Measurements from ENCODE around the gene XRCC4. TPM values are rescaled to one million over a fixed set of nuclear protein-coding genes. Genes with fewer than 3 reads are reported as not detected.

XRCC4 gene
- total RNA-seq, 1 donor from 2014 or later = 12.9 TPM

- DNase-seq (ENCODE audit: low spot score, unreplicated experiment) = no peak
- H3K4me3 Mint-ChIP-seq (ENCODE audit: low read depth) = no peak overlapping the region
- H3K27me3 Mint-ChIP-seq = no peaks in the 10 kb centered on the region
- H3K9me3 Mint-ChIP-seq (ENCODE audit: low read depth) = peaks cover 7% of the 10 kb centered on the region
- TF ChIP-seq, protein P1, sequence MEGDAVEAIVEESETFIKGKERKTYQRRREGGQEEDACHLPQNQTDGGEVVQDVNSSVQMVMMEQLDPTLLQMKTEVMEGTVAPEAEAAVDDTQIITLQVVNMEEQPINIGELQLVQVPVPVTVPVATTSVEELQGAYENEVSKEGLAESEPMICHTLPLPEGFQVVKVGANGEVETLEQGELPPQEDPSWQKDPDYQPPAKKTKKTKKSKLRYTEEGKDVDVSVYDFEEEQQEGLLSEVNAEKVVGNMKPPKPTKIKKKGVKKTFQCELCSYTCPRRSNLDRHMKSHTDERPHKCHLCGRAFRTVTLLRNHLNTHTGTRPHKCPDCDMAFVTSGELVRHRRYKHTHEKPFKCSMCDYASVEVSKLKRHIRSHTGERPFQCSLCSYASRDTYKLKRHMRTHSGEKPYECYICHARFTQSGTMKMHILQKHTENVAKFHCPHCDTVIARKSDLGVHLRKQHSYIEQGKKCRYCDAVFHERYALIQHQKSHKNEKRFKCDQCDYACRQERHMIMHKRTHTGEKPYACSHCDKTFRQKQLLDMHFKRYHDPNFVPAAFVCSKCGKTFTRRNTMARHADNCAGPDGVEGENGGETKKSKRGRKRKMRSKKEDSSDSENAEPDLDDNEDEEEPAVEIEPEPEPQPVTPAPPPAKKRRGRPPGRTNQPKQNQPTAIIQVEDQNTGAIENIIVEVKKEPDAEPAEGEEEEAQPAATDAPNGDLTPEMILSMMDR (IDR thresholded peaks at IDR 0.05; ENCODE audit: unreplicated experiment) = no peak
- peaks cover 5% of the 10 kb centered on the region for H3K36me3 Mint-ChIP-seq (ENCODE audit: insufficient read depth)
- peaks cover 11% of the 10 kb centered on the region for H3K4me1 Mint-ChIP-seq (ENCODE audit: low read depth)
- H3K27ac Mint-ChIP-seq = no peak overlapping the region
These were observed 107.2 kb downstream of the XRCC4 start for GRCh38 chr5:83184534-83184933.

- H3K4me1 Mint-ChIP-seq (ENCODE audit: low read depth) = no peaks in the 10 kb centered on the region
- TF ChIP-seq, protein P1 (IDR thresholded peaks at IDR 0.05; ENCODE audit: unreplicated experiment) = no peak
These were observed 115.6 kb downstream of the XRCC4 start for GRCh38 chr5:83192947-83193346.

GRCh38 chr5:83197326-83197967 lies 120.1 kb downstream of the XRCC4 start:
- no peak overlapping the region for H3K27ac Mint-ChIP-seq
- TF ChIP-seq, protein P1 (IDR thresholded peaks at IDR 0.05; ENCODE audit: unreplicated experiment) = no peak
- H3K9me3 Mint-ChIP-seq (ENCODE audit: low read depth) = no peaks in the 10 kb centered on the region
- H3K27me3 Mint-ChIP-seq = no peaks in the 10 kb centered on the region
- H3K4me1 Mint-ChIP-seq (ENCODE audit: low read depth) = no peaks in the 10 kb centered on the region
- no peak overlapping the region for H3K4me3 Mint-ChIP-seq (ENCODE audit: low read depth)
- no peaks in the 10 kb centered on the region for H3K36me3 Mint-ChIP-seq (ENCODE audit: insufficient read depth)
- no peak for DNase-seq (ENCODE audit: low spot score, unreplicated experiment)

More at GRCh38 chr5:83192947-83193346, 115.6 kb downstream of the XRCC4 start:
- DNase-seq (ENCODE audit: low spot score, unreplicated experiment) = no peak
- H3K36me3 Mint-ChIP-seq (ENCODE audit: insufficient read depth) = no peaks in the 10 kb centered on the region
- H3K4me3 Mint-ChIP-seq (ENCODE audit: low read depth) = no peak overlapping the region
- H3K27me3 Mint-ChIP-seq = no peaks in the 10 kb centered on the region
- no peak overlapping the region for H3K27ac Mint-ChIP-seq
- H3K9me3 Mint-ChIP-seq (ENCODE audit: low read depth) = peaks cover 5% of the 10 kb centered on the region

- TF ChIP-seq, protein P1 (IDR thresholded peaks at IDR 0.05; ENCODE audit: unreplicated experiment) = no peak
- Mint-ChIP-seq H3K27me3 (no peaks in the 10 kb centered on the region), H3K4me1 (ENCODE audit: low read depth) (no peaks in the 10 kb centered on the region), H3K9me3 (ENCODE audit: low read depth) (no peaks in the 10 kb centered on the region), H3K27ac (no peak overlapping the region), H3K36me3 (ENCODE audit: insufficient read depth) (no peaks in the 10 kb centered on the region), H3K4me3 (ENCODE audit: low read depth) (no peak overlapping the region)
- DNase-seq (ENCODE audit: low spot score, unreplicated experiment) = no peak
These were observed 121.8 kb downstream of the XRCC4 start for GRCh38 chr5:83199126-83199525.

DNA sequence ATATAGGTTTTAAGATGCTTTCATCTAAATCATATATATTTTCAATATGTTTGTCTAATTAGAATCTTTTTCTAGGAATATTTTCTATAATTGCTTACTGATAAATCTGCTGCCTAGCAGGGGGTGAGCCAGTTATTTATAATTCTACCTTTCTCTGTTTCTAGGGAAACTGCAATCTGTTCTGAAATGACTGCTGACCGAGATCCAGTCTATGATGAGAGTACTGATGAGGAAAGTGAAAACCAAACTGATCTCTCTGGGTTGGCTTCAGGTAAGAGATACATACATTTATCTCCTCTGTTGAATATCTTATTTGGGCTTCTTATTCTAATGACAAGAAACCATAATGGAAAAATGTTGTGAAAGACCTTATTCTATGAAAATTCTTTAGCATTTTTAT lies 127.3 kb downstream of the XRCC4 start:
- no peaks in the 10 kb centered on the region for H3K27me3 Mint-ChIP-seq
- peaks cover 3% of the 10 kb centered on the region for H3K36me3 Mint-ChIP-seq (ENCODE audit: insufficient read depth)
- no peak for DNase-seq (ENCODE audit: low spot score, unreplicated experiment)
- TF ChIP-seq, protein P1 (IDR thresholded peaks at IDR 0.05; ENCODE audit: unreplicated experiment) = no peak
- no peaks in the 10 kb centered on the region for H3K9me3 Mint-ChIP-seq (ENCODE audit: low read depth)
- no peaks in the 10 kb centered on the region for H3K4me1 Mint-ChIP-seq (ENCODE audit: low read depth)
- H3K27ac Mint-ChIP-seq = no peak overlapping the region
- H3K4me3 Mint-ChIP-seq (ENCODE audit: low read depth) = no peak overlapping the region

Data from progenitor cell of endocrine pancreas (in vitro differentiated cells).